Adrenal gland (tissue), 12 donors: ENCODE results near the gene GATA1. TPM values are rescaled to one million over a fixed set of nuclear protein-coding genes. Genes with fewer than 3 reads are reported as not detected.

ENCODE experiments used
- DNase-seq, 7 donors: peaks; one replicate each; pipeline ENCODE4 v3.0.0-alpha.2; 2019 to 2020
- H3K27ac ChIP-seq, 5 donors: fragments of 200-600 bp; sonication (generic) in 4 of 5; 1 replicate in 3 of 5; 2 replicates in 2 of 5; pipeline versions ENCODE4 v1.5.1 to v1.8.0; 2016 to 2020; ENCODE audit warnings: mild to moderate bottlenecking in 1 of 5
- H3K27me3 ChIP-seq: fragments of 200-600 bp; 2 replicates; pipeline ENCODE4 v1.8.0; 2021
- H3K36me3 ChIP-seq, 2 donors: fragments of 200-600 bp; replicated peaks in 1 of 2; 1 replicate in 1 of 2; 2 replicates in 1 of 2; pipeline versions ENCODE4 v1.5.1 to v1.8.0; 2018 to 2022
- H3K4me1 ChIP-seq, 2 donors: fragments of 200-600 bp; replicated peaks in 1 of 2; 1 replicate in 1 of 2; 2 replicates in 1 of 2; pipeline versions ENCODE4 v1.5.1 to v1.8.0; 2018 to 2021
- H3K4me3 ChIP-seq, 4 donors: fragments of 200-600 bp; sonication (generic) in 3 of 4; one replicate each; pipeline ENCODE4 v1.5.1; 2016 to 2018
- H3K9me3 ChIP-seq, 3 donors: fragments of 200-600 bp; sonication (generic) in 1 of 3; replicated peaks in 1 of 3; 1 replicate in 2 of 3; 2 replicates in 1 of 3; pipeline versions ENCODE4 v1.5.1 to v1.8.0; 2016 to 2021
- POLR2A ChIP-seq, 2 donors: fragments of 450-650 bp; IDR thresholded peaks; one replicate each; pipeline ENCODE4 v1.6.1; 2017; ENCODE audit warnings: antibody characterized with exemption in 2 of 2, mild to moderate bottlenecking in 2 of 2, moderate library complexity in 1 of 2
- WGBS, 4 donors: extraction: QIAGEN DNeasy Blood & Tissue Kit in 2 of 4; methylation state at CpG; one replicate each; pipeline versions ENCODE4 v1.1.5 to v1.1.7; 2013 to 2017; 5-methylcytosine and 5-hydroxymethylcytosine counted together
- intact Hi-C, 2 donors: fragments of 100-400 bp; cut with DNase I; formaldehyde crosslinking; loops; one replicate each; pipeline versions ENCODE4 v1.14.1 to v1.15.0; 2022 to 2023
- polyA plus RNA-seq, 3 donors: library from polyadenylated mRNA; stranded (reverse); fragments of 200-250 nt in 2 of 3; fragments of 350-450 nt in 1 of 3; fragmentation: Illumina TruSeq in 1 of 3; extraction: RNeasy Lipid Tissue Mini Kit (QIAGEN cat#74804) in 1 of 3; gene quantifications; one replicate each; pipeline ENCODE4 v1.2.3, GENCODE V29; 2013 to 2014
- total RNA-seq, 9 donors: library from RNA; depleted of rRNA in 4 of 9; stranded (reverse); fragments of >200 nt in 4 of 9; fragments of 120-200 nt in 1 of 9; fragmentation: NEBNext Ultra II Directional in 1 of 9; extraction: Animal tissue kit (Norgen Biotek cat#: 25700) in 1 of 9; gene quantifications; one replicate each; pipeline versions ENCODE4 v1.1.0 to v1.2.4, GENCODE V29; 2013 to 2023
- TF ChIP-seq, protein P1 (sequence below), 6 experiments: fragments of 450-650 bp in 4 of 6; fragments of 200-600 bp in 2 of 6; sonication (generic) in 1 of 6; IDR thresholded peaks; 1 replicate in 5 of 6; 2 replicates in 1 of 6; pipeline versions ENCODE4 v1.5.1 to v1.8.0; 2016 to 2021; ENCODE audit warnings: antibody characterized with exemption in 6 of 6, mild to moderate bottlenecking in 2 of 6, moderate library complexity in 1 of 6
- donor health status: healthy with polysubstance abuse.
- donor health status: Bipolar disorder and iron deficiency.
- donor health status: DM: yes; HTN: yes; CAD: no.
- donor health status: DM: no; HTN: no; CAD: no.
- donor health status: DM: no; HTN: no; CAD: no.
- donor health status: DM: yes; HTN: yes; CAD: no.

GATA1 gene
- total and polyA plus RNA-seq, 12 donors = 0.27 to 0.43 (median 0.33) TPM; not detected in 9

DNA sequence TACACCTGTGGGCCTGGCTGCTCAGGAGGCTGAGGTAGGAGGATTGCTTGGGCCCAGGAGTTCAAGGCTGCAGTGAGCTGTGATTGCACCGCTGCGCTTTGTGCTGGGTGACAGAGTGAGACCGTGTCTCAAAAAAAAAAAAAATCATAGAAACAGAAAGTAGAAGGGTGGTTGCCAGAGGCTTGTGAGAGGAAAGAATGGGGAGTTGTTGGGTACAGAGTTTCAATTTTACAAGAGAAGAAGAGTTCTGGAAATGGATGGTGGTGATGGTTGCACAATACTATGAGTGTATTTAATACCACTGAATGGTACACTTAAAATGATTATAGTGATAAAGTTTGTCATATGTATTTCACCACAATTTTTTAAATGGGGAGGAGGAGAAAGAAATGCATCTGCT, 35.0 kb upstream of the GATA1 start:
- H3K9me3 ChIP-seq = no peaks in the 10 kb centered on the region
- peaks cover 9% of the 10 kb centered on the region for H3K27me3 ChIP-seq
- TF ChIP-seq, protein P1, sequence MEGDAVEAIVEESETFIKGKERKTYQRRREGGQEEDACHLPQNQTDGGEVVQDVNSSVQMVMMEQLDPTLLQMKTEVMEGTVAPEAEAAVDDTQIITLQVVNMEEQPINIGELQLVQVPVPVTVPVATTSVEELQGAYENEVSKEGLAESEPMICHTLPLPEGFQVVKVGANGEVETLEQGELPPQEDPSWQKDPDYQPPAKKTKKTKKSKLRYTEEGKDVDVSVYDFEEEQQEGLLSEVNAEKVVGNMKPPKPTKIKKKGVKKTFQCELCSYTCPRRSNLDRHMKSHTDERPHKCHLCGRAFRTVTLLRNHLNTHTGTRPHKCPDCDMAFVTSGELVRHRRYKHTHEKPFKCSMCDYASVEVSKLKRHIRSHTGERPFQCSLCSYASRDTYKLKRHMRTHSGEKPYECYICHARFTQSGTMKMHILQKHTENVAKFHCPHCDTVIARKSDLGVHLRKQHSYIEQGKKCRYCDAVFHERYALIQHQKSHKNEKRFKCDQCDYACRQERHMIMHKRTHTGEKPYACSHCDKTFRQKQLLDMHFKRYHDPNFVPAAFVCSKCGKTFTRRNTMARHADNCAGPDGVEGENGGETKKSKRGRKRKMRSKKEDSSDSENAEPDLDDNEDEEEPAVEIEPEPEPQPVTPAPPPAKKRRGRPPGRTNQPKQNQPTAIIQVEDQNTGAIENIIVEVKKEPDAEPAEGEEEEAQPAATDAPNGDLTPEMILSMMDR (IDR thresholded peaks at IDR 0.05) = no peak
- TF ChIP-seq POLR2A (IDR thresholded peaks at IDR 0.05) = no peak
- H3K4me3 ChIP-seq = no peak overlapping the region
- DNase-seq = no peak
- intact Hi-C loops = no loop called here
- H3K36me3 ChIP-seq = no peaks in the 10 kb centered on the region
- 83 to 92% (median 85%) methylated on average over 3 of the region's 3 CpGs for WGBS, 4 donors
- H3K27ac ChIP-seq = no peak overlapping the region
- no peaks in the 10 kb centered on the region for H3K4me1 ChIP-seq

DNA sequence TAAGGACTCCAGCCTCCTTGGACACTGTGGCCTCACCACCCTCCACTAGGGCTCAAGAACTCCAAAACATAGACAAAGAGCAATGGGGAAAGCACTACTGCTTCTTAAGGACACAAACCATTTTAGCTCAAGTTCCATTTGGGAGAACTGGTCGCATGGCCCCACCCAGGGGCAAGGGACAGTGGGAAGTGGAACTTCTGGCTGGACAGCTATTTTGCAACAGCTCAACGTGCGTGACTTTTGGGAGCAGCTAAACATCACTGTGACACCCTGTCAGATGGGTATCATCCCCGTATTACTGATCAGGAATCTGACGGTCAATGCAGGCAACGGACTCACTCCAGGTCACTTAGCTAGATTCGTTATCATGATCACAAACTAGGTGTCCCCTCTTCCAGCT, 33.9 kb upstream of the GATA1 start:
- peaks cover 9% of the 10 kb centered on the region for H3K27me3 ChIP-seq
- H3K4me1 ChIP-seq = no peaks in the 10 kb centered on the region
- no peaks in the 10 kb centered on the region for H3K36me3 ChIP-seq
- no peak overlapping the region for H3K4me3 ChIP-seq
- 68 to 69% (median 68%) methylated on average over 3 to 7 of the region's 7 CpGs for WGBS, 4 donors
- no peaks in the 10 kb centered on the region for H3K9me3 ChIP-seq
- intact Hi-C loops = no loop called here
- H3K27ac ChIP-seq = no peak overlapping the region
- no peak for TF ChIP-seq POLR2A (IDR thresholded peaks at IDR 0.05)
- TF ChIP-seq, protein P1 (IDR thresholded peaks at IDR 0.05) = no peak
- DNase-seq = no peak

DNA sequence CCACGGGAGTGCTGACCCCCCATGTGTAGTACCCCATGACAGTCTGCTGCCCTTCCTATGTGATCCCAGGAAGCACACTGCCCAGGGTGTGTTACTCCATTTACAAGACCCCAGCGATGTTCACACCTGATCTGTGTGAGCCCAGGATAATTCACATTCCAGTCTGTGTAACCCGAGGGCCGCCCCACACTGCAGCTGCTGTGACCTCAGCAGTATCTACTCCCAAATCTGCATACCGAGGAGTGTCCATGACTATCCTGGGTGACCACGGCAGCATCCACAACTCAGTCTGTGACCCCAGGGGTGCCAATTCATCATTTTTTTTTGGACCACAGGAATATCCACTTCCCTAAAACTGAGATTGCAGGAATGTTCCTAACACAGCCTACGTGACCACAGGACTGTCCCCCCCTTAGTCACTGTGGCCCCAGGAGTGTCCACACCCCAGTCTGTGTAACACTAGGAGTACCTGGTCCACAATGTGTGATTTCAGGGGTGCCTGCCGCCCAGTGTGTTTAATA, 32.6 kb upstream of the GATA1 start:
- intact Hi-C loops = no loop called here
- Histone ChIP-seq H3K27me3 (peaks cover 9% of the 10 kb centered on the region), H3K27ac (no peak overlapping the region), H3K4me3 (no peak overlapping the region), H3K9me3 (no peaks in the 10 kb centered on the region), H3K36me3 (no peaks in the 10 kb centered on the region), H3K4me1 (no peaks in the 10 kb centered on the region)
- DNase-seq = no peak
- 60 to 67% (median 62%) methylated on average over 1 to 8 of the region's 8 CpGs for WGBS, 4 donors
- TF ChIP-seq, protein P1 (IDR thresholded peaks at IDR 0.05) = no peak
- no peak for TF ChIP-seq POLR2A (IDR thresholded peaks at IDR 0.05)

DNA sequence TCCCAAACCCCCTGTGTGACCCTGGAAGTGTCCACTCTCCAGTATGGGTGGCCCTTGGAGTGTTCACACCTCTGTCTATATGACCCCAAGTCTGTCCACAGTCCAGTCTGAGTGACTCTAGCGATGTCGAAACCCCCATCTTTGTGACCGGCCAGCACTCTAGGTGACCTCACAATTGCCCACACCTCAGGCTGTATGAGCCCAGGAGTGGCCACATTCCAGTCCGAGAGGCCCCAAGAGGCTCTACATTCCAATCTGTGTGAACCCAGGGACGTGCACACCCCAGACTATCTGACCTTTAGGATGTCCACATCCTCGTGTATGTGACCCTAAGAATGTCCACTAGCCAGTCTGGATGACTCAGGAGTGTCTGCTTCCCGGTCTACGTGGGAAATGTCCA, 32.2 kb upstream of the GATA1 start:
- 67 to 82% (median 75%) methylated on average over 3 to 8 of the region's 8 CpGs for WGBS, 4 donors
- no peak overlapping the region for H3K4me3 ChIP-seq
- TF ChIP-seq, protein P1 (IDR thresholded peaks at IDR 0.05) = no peak
- TF ChIP-seq POLR2A (IDR thresholded peaks at IDR 0.05) = no peak
- H3K27ac ChIP-seq = no peak overlapping the region
- intact Hi-C loops = no loop called here
- H3K36me3 ChIP-seq = no peaks in the 10 kb centered on the region
- DNase-seq = no peak
- H3K4me1 ChIP-seq = no peaks in the 10 kb centered on the region
- H3K27me3 ChIP-seq = peaks cover 10% of the 10 kb centered on the region
- H3K9me3 ChIP-seq = no peaks in the 10 kb centered on the region
